MM.1S (cell line): ENCODE results near the gene TFAP2B.

Experiments used
- EZH2 ChIP-seq: fragments of 300-600 bp; sonication (generic); optimal IDR thresholded peaks from 2 replicates; pipeline ENCODE3; 2017; ENCODE audit warnings: low read depth, mild to moderate bottlenecking, antibody characterized with exemption, low read length, mixed read lengths
- EZH2phosphoT487 ChIP-seq: fragments of 300-600 bp; sonication (generic); IDR thresholded peaks from 2 replicates; pipeline ENCODE4 v1.6.1; 2018; ENCODE audit warnings: antibody characterized with exemption, low read length
- TF ChIP-seq, protein P1 (sequence below): fragments of 300-600 bp; sonication (generic); IDR thresholded peaks from 2 replicates; pipeline ENCODE4 v1.5.1; 2016; ENCODE audit warnings: antibody characterized with exemption, low read length, mixed read lengths

DNA sequence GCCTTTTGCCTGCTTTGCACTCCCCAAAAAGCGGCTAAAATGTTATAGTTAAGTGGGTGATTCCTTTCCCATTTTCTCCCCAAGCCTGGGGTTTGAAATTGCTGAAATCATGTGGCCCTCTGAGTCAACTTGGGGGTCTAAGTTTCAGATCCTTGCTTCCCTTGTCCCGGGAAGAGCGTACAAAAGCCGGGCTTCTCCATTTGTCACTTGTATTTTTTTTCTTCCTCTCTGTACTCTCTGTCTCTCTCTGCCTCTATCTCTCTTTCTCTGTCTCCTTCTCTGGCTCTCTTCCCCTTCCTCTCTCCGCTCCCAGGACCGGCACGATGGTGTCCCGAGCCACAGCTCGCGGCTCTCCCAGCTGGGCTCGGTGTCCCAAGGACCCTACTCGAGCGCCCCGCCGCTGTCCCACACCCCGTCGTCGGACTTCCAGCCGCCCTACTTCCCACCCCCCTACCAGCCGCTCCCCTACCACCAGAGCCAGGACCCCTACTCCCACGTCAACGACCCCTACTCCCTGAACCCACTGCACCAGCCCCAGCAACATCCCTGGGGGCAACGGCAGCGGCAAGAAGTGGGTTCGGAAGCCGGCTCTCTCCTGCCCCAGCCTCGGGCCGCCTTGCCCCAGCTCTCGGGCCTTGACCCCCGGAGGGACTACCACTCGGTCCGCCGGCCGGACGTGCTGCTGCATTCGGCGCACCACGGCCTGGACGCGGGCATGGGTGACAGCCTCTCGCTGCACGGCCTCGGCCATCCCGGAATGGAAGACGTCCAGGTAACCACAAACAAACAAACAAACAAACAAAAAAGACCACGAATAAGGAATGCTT, 4.6 kb downstream of the TFAP2B start:
- no peak for TF ChIP-seq EZH2
- TF ChIP-seq, protein P1, sequence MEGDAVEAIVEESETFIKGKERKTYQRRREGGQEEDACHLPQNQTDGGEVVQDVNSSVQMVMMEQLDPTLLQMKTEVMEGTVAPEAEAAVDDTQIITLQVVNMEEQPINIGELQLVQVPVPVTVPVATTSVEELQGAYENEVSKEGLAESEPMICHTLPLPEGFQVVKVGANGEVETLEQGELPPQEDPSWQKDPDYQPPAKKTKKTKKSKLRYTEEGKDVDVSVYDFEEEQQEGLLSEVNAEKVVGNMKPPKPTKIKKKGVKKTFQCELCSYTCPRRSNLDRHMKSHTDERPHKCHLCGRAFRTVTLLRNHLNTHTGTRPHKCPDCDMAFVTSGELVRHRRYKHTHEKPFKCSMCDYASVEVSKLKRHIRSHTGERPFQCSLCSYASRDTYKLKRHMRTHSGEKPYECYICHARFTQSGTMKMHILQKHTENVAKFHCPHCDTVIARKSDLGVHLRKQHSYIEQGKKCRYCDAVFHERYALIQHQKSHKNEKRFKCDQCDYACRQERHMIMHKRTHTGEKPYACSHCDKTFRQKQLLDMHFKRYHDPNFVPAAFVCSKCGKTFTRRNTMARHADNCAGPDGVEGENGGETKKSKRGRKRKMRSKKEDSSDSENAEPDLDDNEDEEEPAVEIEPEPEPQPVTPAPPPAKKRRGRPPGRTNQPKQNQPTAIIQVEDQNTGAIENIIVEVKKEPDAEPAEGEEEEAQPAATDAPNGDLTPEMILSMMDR, result no peak
- no peak for TF ChIP-seq EZH2phosphoT487
